ENCODE measurements around the gene GINS2.

- no peak for TF ChIP-seq CTCF (conservative IDR thresholded peaks at IDR 0.05 in 1 of 2, IDR thresholded peaks at IDR 0.05 in 1 of 2; ENCODE audit: extremely low read depth in 1 of 2, insufficient read depth in 1 of 2, low read depth in 1 of 2, low read length in 2 of 2)
- TF ChIP-seq EZH2 (IDR thresholded peaks at IDR 0.05; ENCODE audit: borderline replicate concordance, low read length), result no peak
These were observed 36.2 kb upstream of the GINS2 start for GRCh38 chr16:85724936-85725335.
